ENCODE results near the gene COL23A1.

The COL23A1 gene

DNA sequence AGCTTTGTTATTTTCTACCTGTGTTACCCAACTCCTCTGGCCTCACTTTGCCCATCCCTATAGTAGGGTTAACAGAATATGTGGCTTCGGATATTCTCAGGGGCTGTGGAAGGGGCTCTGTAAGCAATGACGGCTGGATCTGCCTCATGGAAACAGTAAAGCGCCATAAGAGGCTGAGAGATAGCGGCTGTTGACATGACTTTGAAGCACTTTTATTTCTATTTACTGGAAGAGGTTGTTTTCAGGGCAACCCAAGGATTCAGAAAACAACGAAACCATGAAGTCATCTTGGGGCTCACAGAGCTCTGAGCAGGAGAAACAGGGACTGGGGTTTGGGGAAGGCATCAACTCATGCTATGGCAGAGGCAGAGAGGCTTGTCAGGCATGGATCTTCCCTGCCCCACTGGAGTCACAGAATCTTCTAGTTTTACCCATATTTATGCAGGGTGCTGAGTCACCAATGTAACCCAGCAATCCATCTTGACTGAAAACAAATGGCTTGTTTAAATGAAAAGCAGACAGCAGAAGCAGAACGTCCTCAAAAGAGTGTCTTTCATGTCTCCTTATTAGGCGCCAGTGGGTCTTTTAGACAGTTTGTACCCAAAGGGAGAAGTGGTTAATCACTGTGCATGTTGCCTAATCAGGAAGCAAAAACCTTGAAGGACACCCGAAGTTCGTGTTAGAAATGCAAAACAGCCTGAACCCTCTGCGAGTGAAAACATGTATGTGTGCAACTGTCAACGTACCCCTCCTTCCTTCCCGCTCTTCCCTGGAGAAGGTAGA lies 113.0 kb downstream of the COL23A1 start:
- Histone ChIP-seq H4K20me1 (ENCODE audit: insufficient read depth, low read length) (no peaks in the 10 kb centered on the region), H3F3A (ENCODE audit: insufficient read depth, low read length) (no peaks in the 10 kb centered on the region), H3K9ac (ENCODE audit: low read length) (no peak overlapping the region), H3K4me2 (ENCODE audit: low read depth, low read length) (no peak overlapping the region), H3K27me3 (replicated peaks; ENCODE audit: insufficient read depth, low read length) (peaks cover 21% of the 10 kb centered on the region; the same call in 1 of the 2 replicates), H3K4me1 (ENCODE audit: low read length) (no peaks in the 10 kb centered on the region), H3K79me2 (ENCODE audit: low read length) (no peaks in the 10 kb centered on the region), H3K36me3 (replicated peaks; ENCODE audit: insufficient read depth, low read length) (no peaks in the 10 kb centered on the region), H3K27ac (ENCODE audit: low read length) (no peak overlapping the region), H3K9me3 (replicated peaks; ENCODE audit: insufficient read depth, low read length) (no peaks in the 10 kb centered on the region), H2AFZ (ENCODE audit: low read length) (no peak overlapping the region), H3K9me2 (replicated peaks; ENCODE audit: insufficient read depth, low read length) (no peaks in the 10 kb centered on the region), H3K4me3 (ENCODE audit: low read length) (no peak overlapping the region)
- DNase-seq: no peak
- no peak for TF ChIP-seq CTCF (IDR thresholded peaks at IDR 0.05; ENCODE audit: low read length)
- TF ChIP-seq EZH2phosphoT487 (IDR thresholded peaks at IDR 0.05; ENCODE audit: low read length): no peak
- no peak for TF ChIP-seq EZH2 (optimal IDR thresholded peaks at IDR 0.05; ENCODE audit: low read depth, low read length)

DNA sequence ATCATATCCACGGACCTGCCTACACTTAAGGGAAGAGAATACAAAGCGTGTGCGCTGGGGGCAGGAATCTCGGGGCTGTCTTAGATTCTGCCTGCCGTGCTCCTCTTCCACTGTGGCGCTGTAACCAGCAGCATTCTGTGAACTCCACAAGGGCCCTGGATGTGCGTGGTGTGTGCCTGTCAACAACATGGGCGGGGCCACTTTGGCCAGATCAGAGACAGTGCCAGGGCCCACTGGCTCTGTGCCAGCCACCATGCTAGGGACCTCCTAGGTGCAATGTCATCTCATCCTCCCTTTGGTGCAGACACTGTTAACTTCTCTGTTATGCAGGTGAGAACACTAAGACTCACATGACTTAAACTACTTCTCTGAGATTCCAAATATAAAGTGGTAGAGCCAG lies 113.7 kb downstream of the COL23A1 start:
- Histone ChIP-seq H3K4me1 (ENCODE audit: low read length) (no peaks in the 10 kb centered on the region), H3K27me3 (replicated peaks; ENCODE audit: insufficient read depth, low read length) (peaks cover 18% of the 10 kb centered on the region; the same call in 1 of the 2 replicates), H3K9me3 (replicated peaks; ENCODE audit: insufficient read depth, low read length) (no peaks in the 10 kb centered on the region), H3K9me2 (replicated peaks; ENCODE audit: insufficient read depth, low read length) (no peaks in the 10 kb centered on the region), H3K4me3 (ENCODE audit: low read length) (no peak overlapping the region), H4K20me1 (ENCODE audit: insufficient read depth, low read length) (no peaks in the 10 kb centered on the region), H3K27ac (ENCODE audit: low read length) (no peak overlapping the region), H3K9ac (ENCODE audit: low read length) (no peak overlapping the region), H3K79me2 (ENCODE audit: low read length) (no peaks in the 10 kb centered on the region), H3F3A (ENCODE audit: insufficient read depth, low read length) (no peaks in the 10 kb centered on the region), H2AFZ (ENCODE audit: low read length) (no peak overlapping the region), H3K36me3 (replicated peaks; ENCODE audit: insufficient read depth, low read length) (no peaks in the 10 kb centered on the region), H3K4me2 (ENCODE audit: low read depth, low read length) (no peak overlapping the region)
- DNase-seq: no peak
- no peak for TF ChIP-seq EZH2phosphoT487 (IDR thresholded peaks at IDR 0.05; ENCODE audit: low read length)

GRCh38 chr5:178475422-178475821 lies 114.8 kb downstream of the COL23A1 start:
- Histone ChIP-seq H3K9me3 (replicated peaks; ENCODE audit: insufficient read depth, low read length) (no peaks in the 10 kb centered on the region), H3K4me1 (ENCODE audit: low read length) (no peaks in the 10 kb centered on the region), H3K27ac (ENCODE audit: low read length) (no peak overlapping the region), H3K9ac (ENCODE audit: low read length) (no peak overlapping the region), H3K79me2 (ENCODE audit: low read length) (no peaks in the 10 kb centered on the region), H3F3A (ENCODE audit: insufficient read depth, low read length) (no peaks in the 10 kb centered on the region), H3K9me2 (replicated peaks; ENCODE audit: insufficient read depth, low read length) (no peaks in the 10 kb centered on the region), H3K27me3 (replicated peaks; ENCODE audit: insufficient read depth, low read length) (peaks cover 15% of the 10 kb centered on the region; the same call in 1 of the 2 replicates), H3K4me2 (ENCODE audit: low read depth, low read length) (no peak overlapping the region), H4K20me1 (ENCODE audit: insufficient read depth, low read length) (no peaks in the 10 kb centered on the region), H2AFZ (ENCODE audit: low read length) (no peak overlapping the region), H3K36me3 (replicated peaks; ENCODE audit: insufficient read depth, low read length) (no peaks in the 10 kb centered on the region), H3K4me3 (ENCODE audit: low read length) (no peak overlapping the region)
- no peak for TF ChIP-seq EZH2phosphoT487 (IDR thresholded peaks at IDR 0.05; ENCODE audit: low read length)
- no peak for TF ChIP-seq EZH2 (optimal IDR thresholded peaks at IDR 0.05; ENCODE audit: low read depth, low read length)
- no peak for TF ChIP-seq CTCF (IDR thresholded peaks at IDR 0.05; ENCODE audit: low read length)
- DNase-seq: no peak

DNA sequence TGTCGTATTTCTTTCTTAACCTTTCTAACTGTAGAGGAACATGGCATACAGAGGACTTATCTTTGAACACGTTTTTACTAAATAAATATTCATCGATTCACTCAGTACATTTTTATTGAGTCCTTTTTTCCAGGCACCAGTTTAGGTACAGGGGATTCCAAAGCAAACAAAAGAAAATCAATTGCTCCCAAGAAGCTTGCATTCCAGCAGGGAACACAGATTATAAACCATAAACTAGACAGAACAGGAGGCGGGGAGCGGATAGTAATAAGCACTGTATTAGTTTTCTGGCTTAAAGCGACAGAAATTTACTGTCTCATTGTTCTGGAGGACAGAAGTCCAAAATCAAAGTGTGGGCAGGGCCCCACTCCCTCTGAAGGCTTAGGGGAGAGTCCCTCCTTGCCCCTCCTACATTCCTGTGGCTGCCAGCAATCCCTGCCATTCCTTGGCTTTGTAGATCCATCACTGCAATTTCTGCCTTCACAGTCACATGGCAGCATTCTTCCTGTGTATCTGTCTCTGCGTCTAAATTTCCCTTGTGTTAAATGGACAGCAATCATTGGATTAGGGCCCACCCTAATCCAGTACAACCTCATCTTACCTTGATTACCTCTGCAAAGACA lies 115.5 kb downstream of the COL23A1 start:
- H3K9ac ChIP-seq (ENCODE audit: low read length): no peak overlapping the region
- TF ChIP-seq EZH2 (optimal IDR thresholded peaks at IDR 0.05; ENCODE audit: low read depth, low read length): no peak
- no peak for TF ChIP-seq CTCF (IDR thresholded peaks at IDR 0.05; ENCODE audit: low read length)
- TF ChIP-seq EZH2phosphoT487 (IDR thresholded peaks at IDR 0.05; ENCODE audit: low read length): no peak
- no peaks in the 10 kb centered on the region for H3K79me2 ChIP-seq (ENCODE audit: low read length)
- H3K4me2 ChIP-seq (ENCODE audit: low read depth, low read length): no peak overlapping the region
- H3K27me3 ChIP-seq (replicated peaks; ENCODE audit: insufficient read depth, low read length): peaks cover 12% of the 10 kb centered on the region; the same call in 1 of the 2 replicates
- no peaks in the 10 kb centered on the region for H3K9me2 ChIP-seq (replicated peaks; ENCODE audit: insufficient read depth, low read length)
- H3K36me3 ChIP-seq (replicated peaks; ENCODE audit: insufficient read depth, low read length): no peaks in the 10 kb centered on the region
- H3K4me1 ChIP-seq (ENCODE audit: low read length): no peaks in the 10 kb centered on the region
- H3K9me3 ChIP-seq (replicated peaks; ENCODE audit: insufficient read depth, low read length): no peaks in the 10 kb centered on the region
- H2AFZ ChIP-seq (ENCODE audit: low read length): no peak overlapping the region
- H4K20me1 ChIP-seq (ENCODE audit: insufficient read depth, low read length): no peaks in the 10 kb centered on the region
- H3K27ac ChIP-seq (ENCODE audit: low read length): no peak overlapping the region
- DNase-seq: no peak
- H3F3A ChIP-seq (ENCODE audit: insufficient read depth, low read length): no peaks in the 10 kb centered on the region
- no peak overlapping the region for H3K4me3 ChIP-seq (ENCODE audit: low read length)

All from MM.1S (cell line).